Dermis microvascular lymphatic vessel endothelial cell (primary cell): ENCODE data around the gene FZD1. TPM values are rescaled to one million over a fixed set of nuclear protein-coding genes. Genes with fewer than 3 reads are reported as not detected.

Source experiments
- DNase-seq, 2 donors: peaks; one replicate each; pipeline versions ENCODE4 v3.0.0 to v3.0.0-alpha.2; 2010; ENCODE audit warnings: low read depth in 2 of 2
- total RNA-seq: library from RNA; depleted of rRNA; stranded (reverse); fragments of >200 nt; gene quantifications from 2 replicates; pipeline ENCODE4 v1.2.1, GENCODE V29; 2014

The FZD1 gene
- 2.8 TPM in 2 replicates for total RNA-seq

- DNase-seq = peak; percentile 91 to 98
Observed at GRCh38 chr7:91264046-91264923, at the start of gene FZD1. Gene FZD1, plus strand, starts transcription at chr7:91264433. Its CDS starts 448 bp downstream, at chr7:91264881.

GRCh38 chr7:91226411-91226810 lies 37.8 kb upstream of the FZD1 start:
- no peak for DNase-seq

GRCh38 chr7:91228327-91228726 lies 35.9 kb upstream of the FZD1 start:
- DNase-seq = peak in 1 of 2 donors; percentile 25

- DNase-seq = peak in 1 of 2 donors; percentile 10
Observed at GRCh38 chr7:91228927-91229558, 35.2 kb upstream of the FZD1 start.

GRCh38 chr7:91230100-91230499 lies 34.1 kb upstream of the FZD1 start:
- no peak for DNase-seq

- no peak for DNase-seq
Observed at GRCh38 chr7:91230503-91230902, 33.7 kb upstream of the FZD1 start.

GRCh38 chr7:91233212-91233611 lies 31.0 kb upstream of the FZD1 start:
- peak in 1 of 2 donors; percentile 9 for DNase-seq

GRCh38 chr7:91235211-91235832 lies 28.9 kb upstream of the FZD1 start:
- no peak for DNase-seq

DNA sequence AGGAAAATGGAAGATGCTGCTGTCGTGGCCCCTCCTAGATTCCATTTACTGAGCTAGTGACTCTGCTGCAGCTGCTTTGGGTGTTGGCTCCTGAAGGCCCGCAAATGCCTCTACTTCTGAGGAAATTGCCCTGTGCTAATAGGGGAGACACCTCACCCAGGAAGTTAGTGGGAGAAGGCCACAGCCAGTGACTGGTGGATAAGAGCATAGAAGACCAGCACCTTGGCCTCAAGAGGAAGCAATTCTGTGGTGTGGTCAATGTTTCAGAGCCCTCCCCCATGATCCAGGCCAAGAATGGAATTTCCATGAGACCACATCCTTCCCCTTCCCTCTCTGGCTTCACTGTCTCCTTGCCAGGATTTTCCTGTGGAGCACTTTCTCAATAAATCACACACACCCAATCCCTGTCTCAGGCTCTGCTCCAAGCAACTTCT lies 25.0 kb upstream of the FZD1 start:
- DNase-seq = peak in 1 of 2 donors; percentile 57

- no peak for DNase-seq
Observed at GRCh38 chr7:91239772-91240171, 24.5 kb upstream of the FZD1 start.

GRCh38 chr7:91240376-91240941 lies 23.8 kb upstream of the FZD1 start:
- no peak for DNase-seq

- no peak for DNase-seq
Observed at GRCh38 chr7:91242097-91242844, 22.0 kb upstream of the FZD1 start.

DNA sequence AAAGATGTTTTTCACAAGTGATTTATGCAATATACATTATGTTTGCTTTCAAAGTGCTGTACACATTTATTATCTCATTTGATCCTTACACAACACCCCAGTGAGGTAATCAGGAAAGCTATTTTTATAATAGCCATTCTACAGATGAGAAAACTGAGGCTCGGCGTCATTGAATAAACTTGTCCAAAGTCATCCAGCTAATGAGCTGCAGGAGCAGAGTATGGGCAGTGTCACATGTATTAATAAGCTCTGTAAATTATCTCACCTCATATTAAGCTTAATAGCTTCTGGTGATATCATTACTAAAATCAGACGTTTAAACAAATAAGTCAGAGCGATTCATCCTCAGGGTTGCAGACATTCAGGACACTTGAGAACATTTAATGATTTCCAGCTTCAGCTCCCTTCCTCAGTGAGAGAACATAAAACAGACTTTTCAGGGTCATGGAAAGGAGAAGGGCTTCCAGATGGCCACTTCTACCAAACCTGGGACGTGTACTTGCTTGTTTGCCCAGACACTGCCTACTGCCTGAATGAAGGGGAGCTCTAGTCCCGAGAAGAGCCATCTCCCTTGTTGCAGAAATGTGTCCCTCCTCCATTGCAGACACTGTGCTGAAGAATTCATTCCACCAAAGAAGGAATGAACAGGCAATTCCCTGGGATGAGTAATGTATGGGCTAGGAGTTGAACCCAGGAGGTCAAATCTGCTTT lies 20.5 kb upstream of the FZD1 start:
- no peak for DNase-seq

DNA sequence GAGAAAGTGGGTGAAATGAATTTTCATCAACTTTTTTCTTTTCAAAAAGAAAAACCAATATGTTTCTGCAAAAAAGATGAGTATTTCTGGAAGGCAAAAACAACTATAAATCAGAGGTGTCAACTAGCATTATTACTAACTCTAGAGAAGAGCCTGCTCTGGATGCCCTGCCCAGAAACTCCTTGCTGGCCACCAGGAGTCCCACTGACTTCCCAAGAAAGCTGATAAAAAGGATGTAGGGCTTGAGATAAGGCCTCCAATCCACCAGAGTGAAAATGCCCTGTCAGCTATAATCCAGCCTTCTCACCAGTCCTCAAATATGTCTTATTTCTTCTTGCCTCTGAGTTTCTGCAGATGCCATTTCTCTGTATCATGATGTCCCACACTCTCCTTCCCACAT lies 16.7 kb upstream of the FZD1 start:
- DNase-seq = no peak

GRCh38 chr7:91248996-91249395 lies 15.2 kb upstream of the FZD1 start:
- no peak for DNase-seq

DNA sequence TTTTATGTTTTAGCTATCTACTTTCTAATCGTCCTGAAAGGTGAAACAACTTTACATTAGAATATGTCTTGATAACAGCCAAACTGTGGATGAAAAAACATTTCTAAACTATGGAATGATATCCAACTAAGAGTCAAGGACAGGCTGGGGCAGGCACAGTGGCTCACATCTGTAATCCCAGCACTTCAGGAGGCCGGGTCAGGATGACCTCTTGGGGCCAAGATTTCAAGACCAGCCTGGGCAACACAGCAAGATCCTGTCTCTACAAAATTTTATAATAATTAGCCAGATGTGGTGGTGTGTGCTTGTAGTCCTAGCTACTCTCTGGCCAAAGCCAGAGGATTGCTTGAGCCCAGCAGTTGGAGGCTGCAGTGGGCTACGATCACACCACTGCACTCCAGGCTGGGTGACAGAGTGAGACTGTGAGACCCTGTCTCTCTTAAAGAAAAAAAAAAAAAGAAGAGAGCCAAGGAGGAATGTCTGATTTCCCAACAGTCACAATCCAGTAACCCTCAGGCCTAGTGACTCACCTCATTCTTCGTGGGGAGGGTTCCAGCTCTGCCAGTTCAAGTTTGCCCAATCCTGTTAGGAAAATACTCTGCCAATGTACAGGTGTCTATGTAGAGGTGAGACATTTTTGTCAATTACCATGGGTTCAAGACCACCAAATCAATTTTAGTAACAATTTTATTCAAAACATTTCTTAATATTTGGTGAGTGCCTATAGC lies 14.6 kb upstream of the FZD1 start:
- no peak for DNase-seq

DNA sequence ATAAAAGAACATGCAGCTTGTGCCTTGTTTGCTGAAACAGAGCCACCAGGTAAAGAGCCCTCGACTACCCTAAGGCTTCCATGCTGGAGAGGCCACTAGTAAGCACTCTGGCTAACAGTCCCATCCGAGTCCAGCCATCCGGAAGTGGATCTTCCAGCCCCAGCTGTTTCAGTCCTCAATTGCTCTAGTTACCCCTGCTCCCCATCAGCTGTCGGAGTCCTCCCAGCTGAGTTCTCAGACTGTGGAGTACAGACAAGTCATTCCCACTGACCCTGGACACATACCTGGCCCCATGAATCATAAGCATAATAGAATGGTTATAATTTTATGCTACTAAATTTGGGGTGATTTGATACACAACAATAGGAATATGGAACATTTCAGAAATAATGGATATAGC lies 13.5 kb upstream of the FZD1 start:
- DNase-seq = no peak

GRCh38 chr7:91251877-91252276 lies 12.4 kb upstream of the FZD1 start:
- no peak for DNase-seq

- DNase-seq = peak in 1 of 2 donors; percentile 33
Observed at GRCh38 chr7:91263384-91264045, 718 bp upstream of the FZD1 start.
